MM.1S (cell line): Measurements from ENCODE around the gene ZNF320.

Source experiments
- DNase-seq: peaks from one replicate; pipeline ENCODE4 v3.0.0-alpha.2; 2015
- H2AFZ ChIP-seq: fragments of 300-600 bp; sonication (generic); 2 replicates; pipeline ENCODE4 v1.6.0; 2016; ENCODE audit warnings: antibody characterized with exemption, low read length
- H3F3A ChIP-seq: fragments of 300-600 bp; sonication (generic); 2 replicates; pipeline ENCODE4 v1.6.1; 2016; ENCODE audit warnings: mild to moderate bottlenecking, antibody characterized with exemption, low read length, moderate library complexity, mixed read lengths; ENCODE audit not compliant: insufficient read depth
- H3K27ac ChIP-seq: fragments of 300-600 bp; sonication (generic); 2 replicates; pipeline ENCODE4 v1.5.1; 2016; ENCODE audit warnings: mild to moderate bottlenecking, low read length
- H3K27me3 ChIP-seq: fragments of 300-600 bp; sonication (generic); replicated peaks from 2 replicates; pipeline ENCODE4 v1.6.0; 2016; ENCODE audit warnings: low read length; ENCODE audit not compliant: insufficient read depth
- H3K36me3 ChIP-seq: fragments of 300-600 bp; sonication (generic); replicated peaks from 2 replicates; pipeline ENCODE4 v1.6.1; 2016; ENCODE audit warnings: mild to moderate bottlenecking, low read length, mixed read lengths; ENCODE audit not compliant: insufficient read depth
- H3K4me1 ChIP-seq: fragments of 300-600 bp; sonication (generic); 2 replicates; pipeline ENCODE4 v1.6.1; 2016; ENCODE audit warnings: low read length, mixed read lengths
- H3K4me2 ChIP-seq: fragments of 300-600 bp; sonication (generic); 2 replicates; pipeline ENCODE4 v1.6.0; 2016; ENCODE audit warnings: low read depth, low read length
- H3K4me3 ChIP-seq: fragments of 300-600 bp; sonication (generic); 2 replicates; pipeline ENCODE4 v1.5.1; 2016; ENCODE audit warnings: low read length, mixed read lengths
- H3K79me2 ChIP-seq: fragments of 300-600 bp; sonication (generic); 2 replicates; pipeline ENCODE4 v1.6.1; 2016; ENCODE audit warnings: mixed run types, low read length, mixed read lengths
- H3K9ac ChIP-seq: fragments of 300-600 bp; sonication (generic); 2 replicates; pipeline ENCODE4 v1.6.1; 2016; ENCODE audit warnings: low read length, mixed read lengths
- H3K9me2 ChIP-seq: fragments of 300-600 bp; sonication (generic); replicated peaks from 2 replicates; pipeline ENCODE4 v1.6.1; 2016; ENCODE audit warnings: mild to moderate bottlenecking, low read length, mixed read lengths; ENCODE audit not compliant: insufficient read depth
- H3K9me3 ChIP-seq: fragments of 300-600 bp; sonication (generic); replicated peaks from 2 replicates; pipeline ENCODE4 v1.6.1; 2016; ENCODE audit warnings: mild to moderate bottlenecking, low read length, mixed read lengths; ENCODE audit not compliant: insufficient read depth
- H4K20me1 ChIP-seq: fragments of 300-600 bp; sonication (generic); 2 replicates; pipeline ENCODE4 v1.6.1; 2016; ENCODE audit warnings: mild to moderate bottlenecking, low read length, moderate library complexity, mixed read lengths; ENCODE audit not compliant: insufficient read depth
- EZH2 ChIP-seq: fragments of 300-600 bp; sonication (generic); optimal IDR thresholded peaks from 2 replicates; pipeline ENCODE3; 2017; ENCODE audit warnings: low read depth, mild to moderate bottlenecking, antibody characterized with exemption, low read length, mixed read lengths
- EZH2phosphoT487 ChIP-seq: fragments of 300-600 bp; sonication (generic); IDR thresholded peaks from 2 replicates; pipeline ENCODE4 v1.6.1; 2018; ENCODE audit warnings: antibody characterized with exemption, low read length
- TF ChIP-seq, protein P1 (sequence below): fragments of 300-600 bp; sonication (generic); IDR thresholded peaks from 2 replicates; pipeline ENCODE4 v1.5.1; 2016; ENCODE audit warnings: antibody characterized with exemption, low read length, mixed read lengths

ZNF320 gene

DNA sequence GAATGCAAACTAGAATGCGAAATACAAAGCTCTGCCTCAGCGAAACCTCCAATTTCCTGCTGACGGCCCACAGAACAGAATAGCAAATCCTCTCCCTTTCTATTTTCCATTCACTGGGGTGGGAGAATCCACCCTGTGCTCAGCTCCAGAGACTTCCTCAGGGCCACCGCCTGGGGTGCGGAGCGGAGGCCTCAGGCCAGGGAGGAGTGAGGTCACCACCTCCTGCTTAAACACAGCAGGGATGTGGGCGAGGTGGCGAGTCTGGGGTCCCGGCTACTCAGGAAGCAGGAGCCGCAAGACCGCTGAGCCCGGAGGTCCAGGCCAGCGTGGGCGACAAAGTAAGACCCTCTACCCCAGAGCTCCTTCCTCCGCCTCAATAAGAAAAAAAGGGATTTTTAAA lies 666 bp upstream of the ZNF320 start:
- no peak overlapping the region for H3K9ac ChIP-seq
- no peak overlapping the region for H3K27ac ChIP-seq
- TF ChIP-seq EZH2 (no peak), EZH2phosphoT487 (no peak)
- TF ChIP-seq, protein P1, sequence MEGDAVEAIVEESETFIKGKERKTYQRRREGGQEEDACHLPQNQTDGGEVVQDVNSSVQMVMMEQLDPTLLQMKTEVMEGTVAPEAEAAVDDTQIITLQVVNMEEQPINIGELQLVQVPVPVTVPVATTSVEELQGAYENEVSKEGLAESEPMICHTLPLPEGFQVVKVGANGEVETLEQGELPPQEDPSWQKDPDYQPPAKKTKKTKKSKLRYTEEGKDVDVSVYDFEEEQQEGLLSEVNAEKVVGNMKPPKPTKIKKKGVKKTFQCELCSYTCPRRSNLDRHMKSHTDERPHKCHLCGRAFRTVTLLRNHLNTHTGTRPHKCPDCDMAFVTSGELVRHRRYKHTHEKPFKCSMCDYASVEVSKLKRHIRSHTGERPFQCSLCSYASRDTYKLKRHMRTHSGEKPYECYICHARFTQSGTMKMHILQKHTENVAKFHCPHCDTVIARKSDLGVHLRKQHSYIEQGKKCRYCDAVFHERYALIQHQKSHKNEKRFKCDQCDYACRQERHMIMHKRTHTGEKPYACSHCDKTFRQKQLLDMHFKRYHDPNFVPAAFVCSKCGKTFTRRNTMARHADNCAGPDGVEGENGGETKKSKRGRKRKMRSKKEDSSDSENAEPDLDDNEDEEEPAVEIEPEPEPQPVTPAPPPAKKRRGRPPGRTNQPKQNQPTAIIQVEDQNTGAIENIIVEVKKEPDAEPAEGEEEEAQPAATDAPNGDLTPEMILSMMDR = no peak
- no peaks in the 10 kb centered on the region for H3F3A ChIP-seq
- H4K20me1 ChIP-seq = no peaks in the 10 kb centered on the region
- no peaks in the 10 kb centered on the region for H3K36me3 ChIP-seq
- H3K4me1 ChIP-seq = no peaks in the 10 kb centered on the region
- no peaks in the 10 kb centered on the region for H3K27me3 ChIP-seq
- no peak overlapping the region for H2AFZ ChIP-seq
- no peaks in the 10 kb centered on the region for H3K9me2 ChIP-seq
- H3K4me3 ChIP-seq = no peak overlapping the region
- H3K4me2 ChIP-seq = no peak overlapping the region
- no peaks in the 10 kb centered on the region for H3K79me2 ChIP-seq
- no peaks in the 10 kb centered on the region for H3K9me3 ChIP-seq
- no peak for DNase-seq

DNA sequence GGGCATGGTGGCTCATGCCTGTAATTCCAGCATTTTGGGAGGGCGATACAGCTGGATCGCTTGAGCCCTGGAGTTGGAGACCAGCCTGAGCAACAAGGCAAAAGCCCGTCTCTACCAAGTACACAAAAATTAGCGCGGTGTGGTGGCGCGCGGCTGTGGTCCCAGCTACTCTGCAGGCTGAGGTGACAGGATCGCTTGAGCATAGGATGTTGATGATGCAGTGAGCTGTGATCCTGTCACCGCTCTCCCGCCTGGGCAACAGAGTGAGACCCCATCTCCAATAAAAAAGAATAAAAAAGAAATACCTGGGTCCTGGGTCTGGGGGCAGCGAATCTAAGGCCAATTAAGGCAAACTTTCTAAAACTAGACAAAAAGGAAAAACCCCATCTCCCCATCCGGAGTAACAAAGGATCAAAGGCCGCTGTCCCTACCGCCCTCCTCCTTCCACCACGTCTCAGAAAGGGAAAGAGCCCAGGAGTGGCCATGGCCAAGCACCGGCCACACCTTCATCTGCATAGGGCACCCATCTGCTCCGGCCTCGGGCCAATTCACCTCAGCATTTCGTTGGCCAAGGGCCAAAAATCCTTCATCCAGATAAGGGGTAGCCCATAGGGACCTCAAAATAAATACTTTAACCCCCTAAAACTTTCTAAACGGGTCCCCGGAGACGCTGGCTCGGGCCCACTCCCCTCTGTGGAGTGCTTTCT lies 851 bp downstream of the ZNF320 start:
- H2AFZ ChIP-seq = no peak overlapping the region
- H3K9me3 ChIP-seq = no peaks in the 10 kb centered on the region
- TF ChIP-seq EZH2phosphoT487 = no peak
- no peak for TF ChIP-seq EZH2
- TF ChIP-seq, protein P1 = no peak
- no peak for DNase-seq
- no peak overlapping the region for H3K9ac ChIP-seq
- H3K79me2 ChIP-seq = no peaks in the 10 kb centered on the region
- H3K27ac ChIP-seq = no peak overlapping the region
- no peak overlapping the region; the same call in 1 of the 2 replicates for H3K4me3 ChIP-seq
- H3F3A ChIP-seq = no peaks in the 10 kb centered on the region
- H4K20me1 ChIP-seq = no peaks in the 10 kb centered on the region
- no peak overlapping the region for H3K4me2 ChIP-seq
- H3K9me2 ChIP-seq = no peaks in the 10 kb centered on the region
- H3K36me3 ChIP-seq = no peaks in the 10 kb centered on the region
- no peaks in the 10 kb centered on the region for H3K4me1 ChIP-seq
- H3K27me3 ChIP-seq = no peaks in the 10 kb centered on the region

DNA sequence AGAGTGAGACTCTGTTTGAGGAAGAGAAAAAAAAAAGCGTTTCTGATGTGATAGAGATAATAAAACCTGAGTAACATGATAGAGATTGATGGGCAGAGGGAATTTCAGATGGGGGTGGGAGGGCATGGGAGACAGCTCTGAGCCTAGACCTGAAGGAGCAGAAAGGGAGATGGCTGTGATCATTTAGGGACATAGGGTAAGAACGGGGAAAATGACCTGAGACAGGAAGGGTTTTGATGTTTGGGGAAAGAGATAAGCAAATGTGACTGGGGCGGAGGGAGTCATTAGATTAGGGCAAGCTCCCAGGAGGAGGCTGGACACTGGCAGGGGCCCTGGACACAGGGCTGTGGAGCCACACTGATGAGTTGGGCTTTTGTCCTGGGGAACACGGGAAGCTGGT lies 6.1 kb downstream of the ZNF320 start:
- TF ChIP-seq, protein P1 = no peak
- TF ChIP-seq EZH2 = no peak
- TF ChIP-seq EZH2phosphoT487 = no peak
- Histone ChIP-seq H3K9me3 (no peaks in the 10 kb centered on the region), H3K27ac (no peak overlapping the region), H3K27me3 (no peaks in the 10 kb centered on the region), H3K9me2 (no peaks in the 10 kb centered on the region), H3K79me2 (no peaks in the 10 kb centered on the region), H3F3A (no peaks in the 10 kb centered on the region), H3K4me1 (no peaks in the 10 kb centered on the region), H3K36me3 (no peaks in the 10 kb centered on the region), H3K4me2 (no peak overlapping the region), H3K4me3 (no peak overlapping the region), H2AFZ (no peak overlapping the region), H4K20me1 (no peaks in the 10 kb centered on the region), H3K9ac (no peak overlapping the region)
- DNase-seq = no peak
